OCI-LY3 (cell line): Measurements from ENCODE around the gene ASH1L.

ENCODE experiments used
- CTCF ChIP-seq: fragments of 200-600, 300-600 bp; sonication (generic); IDR thresholded peaks from 2 replicates; pipeline ENCODE4 v1.5.1; 2014; ENCODE audit warnings: antibody characterized with exemption, low read length, low read depth
- EZH2phosphoT487 ChIP-seq: fragments of 200-600 bp; shearing (Covaris generic); IDR thresholded peaks from 2 replicates; pipeline ENCODE4 v1.6.1; 2018; ENCODE audit warnings: antibody characterized with exemption, mixed run types, low read depth

DNA sequence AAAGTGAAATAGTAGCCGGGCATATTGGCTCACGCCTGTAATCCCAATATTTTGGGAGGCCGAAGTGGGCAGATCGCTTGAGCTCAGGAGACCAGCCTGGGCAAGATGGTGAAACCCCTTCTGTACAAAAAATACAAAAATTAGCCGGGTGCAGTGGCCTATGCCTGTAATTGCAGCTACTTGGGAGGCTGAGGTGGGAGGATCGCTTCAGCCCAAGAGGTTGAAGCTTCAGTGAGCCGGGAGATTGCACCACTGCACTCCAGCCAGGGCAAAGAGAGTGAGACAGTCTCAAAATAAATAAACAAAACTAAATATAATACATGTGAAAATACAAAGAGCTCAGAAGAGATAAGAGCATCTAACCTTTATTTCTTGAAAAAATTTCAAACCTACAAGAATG lies 45.1 kb upstream of the ASH1L start:
- no peak for TF ChIP-seq CTCF
- TF ChIP-seq EZH2phosphoT487, result no peak
